NCI-H1694 (cell line): ENCODE measurements around the gene FMO1.
A peak's percentile ranks its signal among the peaks of the same experiment; 100 is the strongest.
"Not testable (repeated sequence)": the region's sequence is repeated elsewhere in the genome, so short reads cannot be mapped to it uniquely, and the experiment has no call there.

Source experiments
- DNase-seq: peaks from one replicate; lab custom pipeline; 2025; lab: John Stamatoyannopoulos, UW

FMO1 gene

DNA sequence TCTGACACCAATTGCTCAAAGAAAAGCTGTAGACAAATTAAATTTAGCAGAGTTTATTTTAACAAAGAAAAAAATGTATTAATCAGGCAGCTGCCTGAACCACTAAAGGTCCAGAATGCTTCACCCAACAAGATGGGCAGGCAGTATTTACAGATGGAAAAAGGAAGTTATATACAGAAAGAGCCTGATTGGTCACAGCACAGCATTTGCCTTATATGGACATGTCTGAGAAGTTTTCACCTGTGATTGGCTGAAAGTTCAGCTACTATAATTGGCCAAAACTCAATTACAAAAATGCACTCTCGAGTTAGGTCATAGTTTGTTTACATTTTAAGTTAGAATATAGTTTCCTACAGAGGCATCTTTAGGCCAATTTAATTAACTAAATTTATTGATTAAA is 15.1 kb upstream of the FMO1 start:
- no peak for DNase-seq

DNA sequence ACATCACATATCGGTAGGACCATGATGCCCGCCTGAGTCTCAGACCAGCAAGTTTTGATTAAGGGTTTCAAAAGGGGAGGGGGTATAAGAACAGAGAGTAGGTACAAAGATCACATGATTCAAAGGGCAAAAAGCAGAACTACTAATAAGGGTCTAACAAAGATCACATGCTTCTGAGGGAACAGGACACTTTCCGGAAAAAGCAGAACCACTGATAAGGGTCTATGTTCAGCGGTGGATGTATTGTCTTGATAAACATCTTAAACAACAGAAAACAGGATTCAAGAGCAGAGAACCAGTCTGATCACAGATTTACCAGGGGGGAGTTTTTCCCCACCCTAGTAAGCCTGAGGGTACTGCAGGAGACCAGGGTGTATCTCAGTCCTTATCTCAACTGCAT is 12.1 kb upstream of the FMO1 start:
- not testable (repeated sequence) for DNase-seq

DNA sequence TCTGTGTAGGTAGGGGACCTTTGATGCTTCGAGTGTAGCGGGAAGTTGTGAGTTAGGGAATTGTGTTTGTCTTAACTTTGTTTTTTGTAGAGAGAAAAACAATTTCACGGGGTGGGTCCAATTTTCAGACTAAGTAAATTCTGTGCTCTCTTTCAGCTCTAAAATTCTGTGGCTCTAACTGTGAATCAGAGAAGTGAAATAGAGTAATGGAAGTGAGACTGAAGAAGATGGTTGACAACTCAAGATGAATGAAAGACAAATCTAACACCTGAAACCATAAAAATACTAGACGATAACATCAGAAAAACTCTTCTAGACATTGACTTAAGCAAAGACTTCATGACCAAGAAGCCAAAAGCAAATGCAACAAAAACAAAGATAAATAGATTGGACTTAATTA is 4.4 kb upstream of the FMO1 start:
- DNase-seq = no peak

DNA sequence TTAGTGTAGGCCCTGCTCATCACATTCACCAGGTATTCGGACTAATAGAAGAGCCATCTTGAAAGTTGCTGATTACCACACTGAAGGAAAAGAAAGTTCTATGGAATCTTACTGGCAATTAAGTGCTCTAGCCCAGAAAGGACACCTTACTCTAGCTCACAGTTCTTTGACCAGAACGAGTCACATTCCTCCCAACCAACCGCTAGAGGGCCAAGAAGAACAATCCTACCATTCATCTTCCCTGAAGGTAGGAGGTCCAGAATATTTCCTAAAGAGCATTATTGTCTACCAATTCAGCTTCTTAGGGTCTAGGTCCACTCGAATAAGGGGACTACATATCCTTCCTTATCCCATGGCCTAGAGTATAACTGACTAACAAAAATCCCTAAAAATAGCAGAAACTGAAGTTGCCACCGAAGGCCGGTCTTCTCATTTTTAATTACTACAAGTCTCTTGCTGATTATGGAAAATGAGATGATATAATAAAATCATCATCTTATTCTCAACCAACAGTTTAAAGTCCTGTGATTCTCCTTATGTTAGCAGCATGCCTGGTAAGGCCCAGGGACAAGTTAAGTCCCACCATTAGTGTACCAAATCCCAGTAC is 2.7 kb upstream of the FMO1 start:
- no peak for DNase-seq

DNA sequence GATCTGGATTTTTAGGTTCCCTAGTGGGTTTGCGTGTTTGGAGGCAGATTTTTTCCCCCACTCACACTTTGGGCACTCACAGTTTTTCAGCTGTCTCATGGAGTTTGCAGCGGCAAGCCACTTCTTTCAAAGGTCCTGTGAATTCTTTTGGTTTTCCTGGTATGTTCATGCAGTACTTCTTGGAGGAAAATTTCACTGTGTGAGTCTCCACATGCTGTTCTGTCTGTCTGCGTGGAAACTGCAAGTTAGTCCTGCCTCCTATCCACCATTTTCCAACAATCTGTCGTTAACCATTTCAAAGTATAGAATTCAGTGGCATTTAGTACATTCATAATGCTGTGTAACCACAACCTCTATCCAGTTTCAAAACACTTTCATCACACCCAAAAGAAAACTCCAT is 793 bp upstream of the FMO1 start:
- DNase-seq = no peak

DNA sequence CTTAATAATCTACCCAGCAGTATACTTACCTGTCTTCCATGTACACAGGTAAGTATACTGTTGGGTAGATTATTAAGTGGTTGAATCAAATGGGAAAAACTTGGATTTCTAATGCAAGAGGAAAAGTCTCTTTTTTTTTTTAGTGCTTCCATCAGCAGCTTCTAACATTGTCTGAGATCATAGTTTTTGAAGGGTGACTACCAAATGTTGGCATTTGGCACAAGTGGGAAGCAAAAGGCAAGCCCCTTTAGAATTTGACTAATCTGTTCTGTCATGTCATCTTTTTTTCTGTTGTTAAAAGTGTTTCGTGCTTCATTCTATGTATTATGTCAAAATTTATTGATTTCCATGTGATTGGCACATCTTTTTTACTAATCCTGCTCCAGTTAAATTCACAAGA is 547 bp downstream of the FMO1 start:
- no peak for DNase-seq

DNA sequence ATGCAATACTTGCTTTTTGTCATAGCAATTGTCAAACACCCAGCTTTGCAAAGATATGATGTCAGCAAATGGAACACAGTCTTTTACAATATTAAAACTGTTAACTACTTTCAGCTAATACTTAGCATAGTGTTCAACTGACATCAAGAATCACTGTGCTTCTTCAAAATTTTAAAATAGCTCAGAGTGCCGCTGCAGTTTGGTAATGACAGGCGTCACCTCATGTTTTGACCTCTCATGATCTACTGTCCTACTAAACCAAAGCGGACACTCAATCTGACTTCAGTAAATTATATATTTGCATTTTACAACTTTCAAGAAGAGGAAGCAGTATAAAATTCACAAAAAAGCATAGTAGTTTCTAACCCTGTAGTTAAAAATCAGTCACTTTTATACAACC is 2.0 kb downstream of the FMO1 start:
- DNase-seq = no peak

DNA sequence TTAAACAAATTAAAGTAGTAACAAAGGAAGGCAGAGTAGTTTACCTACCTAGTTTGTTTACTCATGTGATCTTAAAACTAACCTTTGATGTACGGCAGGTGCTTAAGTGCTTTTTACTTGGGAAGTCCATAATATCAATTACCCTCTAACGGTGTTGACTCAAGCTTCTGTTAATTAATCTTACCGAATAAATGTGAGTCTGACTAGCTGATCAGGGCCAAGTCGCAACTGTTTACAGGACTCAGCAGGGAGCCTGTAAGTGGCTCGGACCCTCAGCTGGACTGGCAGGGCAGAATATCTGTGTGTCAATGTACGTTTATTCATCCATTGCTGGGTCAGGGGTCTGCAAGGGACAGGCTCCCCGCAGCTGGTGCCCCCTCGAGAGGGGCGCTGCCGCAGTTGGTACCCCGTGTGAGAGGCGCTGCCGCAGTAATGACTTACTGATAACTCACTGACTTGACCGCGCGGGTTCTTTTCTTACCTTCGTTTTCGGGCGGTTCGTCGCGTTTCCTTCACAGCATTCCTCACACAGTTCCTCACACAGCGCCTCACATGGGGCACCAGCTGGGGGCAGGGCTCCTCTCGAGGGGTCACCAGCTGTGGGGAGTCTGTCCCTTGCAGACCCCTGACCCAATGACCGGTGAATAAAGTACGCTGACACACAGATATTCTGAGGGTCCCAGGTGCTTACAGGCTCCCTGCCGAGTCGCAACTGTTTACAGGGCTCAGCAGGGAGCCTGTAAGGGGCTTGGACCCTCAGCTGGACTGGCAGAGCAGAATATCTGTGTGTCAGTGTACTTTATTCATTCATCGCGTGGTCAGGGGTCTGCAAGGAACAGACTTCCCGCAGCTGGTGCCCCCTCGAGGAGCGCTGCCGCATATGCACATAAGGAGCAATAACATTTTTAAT is 3.0 kb downstream of the FMO1 start:
- peak; percentile 39 for DNase-seq

DNA sequence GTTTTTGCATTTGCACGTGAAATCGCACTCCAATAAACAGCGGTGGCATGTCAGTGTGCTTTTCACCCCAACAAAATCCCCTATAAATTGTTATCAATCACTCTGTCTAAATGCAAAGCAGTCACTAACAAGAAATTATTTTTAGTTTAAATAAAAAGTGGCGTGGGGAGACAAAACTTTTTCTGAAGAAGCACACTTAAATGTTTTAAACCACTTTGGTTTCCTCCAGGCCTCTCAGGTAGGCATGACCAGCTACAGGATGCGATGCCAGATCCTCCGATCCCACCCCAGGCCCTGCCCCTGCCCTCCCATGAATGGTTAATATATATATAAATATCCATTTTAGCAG is 3.6 kb downstream of the FMO1 start:
- no peak for DNase-seq

DNA sequence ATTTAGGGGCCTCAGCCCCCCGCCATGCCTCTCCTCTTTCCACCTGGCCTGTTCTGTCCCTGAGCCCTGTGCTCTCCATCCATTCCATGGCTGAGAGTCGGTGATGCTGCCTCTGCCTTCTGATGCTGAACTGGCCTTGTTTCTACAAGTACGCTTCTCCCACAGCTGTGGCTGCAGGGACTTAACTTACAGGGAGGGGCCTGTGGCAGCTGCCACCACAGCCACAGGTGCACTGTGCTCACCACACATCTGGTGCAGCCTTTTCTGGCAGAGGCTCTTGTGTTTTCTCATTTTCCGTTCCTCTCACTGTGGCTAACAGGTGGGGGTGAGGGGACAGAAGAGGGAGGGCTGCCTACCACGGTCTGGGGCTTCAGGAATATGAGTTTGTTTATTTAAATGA is 4.2 kb downstream of the FMO1 start:
- no peak for DNase-seq

DNA sequence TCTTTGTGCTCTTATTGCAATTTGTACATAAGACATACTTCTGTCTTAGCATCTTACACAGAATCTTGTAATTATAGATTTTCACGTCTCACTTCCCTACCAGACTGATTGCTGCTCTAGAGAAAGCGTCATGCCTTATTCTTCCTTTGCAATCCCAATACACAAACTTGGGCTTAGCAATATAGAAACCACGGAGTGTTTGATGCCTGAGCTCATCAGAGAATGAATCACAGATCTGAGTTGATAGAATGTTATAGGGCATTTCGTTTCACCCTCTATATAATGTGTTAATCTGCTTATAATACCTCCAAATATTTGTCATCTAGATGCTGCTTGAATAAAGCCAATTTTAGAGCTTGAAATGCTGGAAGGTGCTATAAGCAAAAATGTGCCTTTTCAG is 6.6 kb downstream of the FMO1 start:
- DNase-seq = no peak

DNA sequence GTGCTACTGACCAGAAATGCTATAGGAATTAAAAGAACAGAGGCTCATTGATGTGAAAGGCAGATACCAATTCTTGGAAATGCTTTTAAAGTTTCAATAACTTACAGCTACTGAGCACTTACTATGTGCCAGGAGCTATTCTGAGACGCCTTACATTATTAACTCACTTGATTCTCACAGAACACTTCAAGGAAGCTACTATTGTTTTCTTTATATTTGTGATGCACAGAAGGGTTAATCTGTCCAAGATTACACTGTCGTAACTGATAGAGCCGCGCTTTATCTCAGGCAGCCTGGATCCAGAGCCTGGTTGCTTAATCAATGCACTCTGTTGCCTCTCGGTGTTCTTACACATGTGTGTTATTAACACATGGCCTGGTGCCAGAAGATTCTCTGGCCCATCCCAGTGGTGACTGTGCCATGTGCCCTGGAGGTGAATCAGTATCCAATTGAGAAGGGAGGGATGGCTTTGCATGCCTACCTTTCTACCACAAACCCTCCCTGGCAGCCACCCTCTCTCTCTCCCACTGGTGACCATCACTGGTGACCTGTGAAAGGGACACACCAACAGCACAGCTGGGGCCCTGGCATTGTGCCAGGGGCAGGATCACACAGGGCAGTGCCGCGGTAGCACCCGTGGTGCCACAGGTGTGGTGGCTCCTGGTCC is 8.8 kb downstream of the FMO1 start:
- no peak for DNase-seq

DNA sequence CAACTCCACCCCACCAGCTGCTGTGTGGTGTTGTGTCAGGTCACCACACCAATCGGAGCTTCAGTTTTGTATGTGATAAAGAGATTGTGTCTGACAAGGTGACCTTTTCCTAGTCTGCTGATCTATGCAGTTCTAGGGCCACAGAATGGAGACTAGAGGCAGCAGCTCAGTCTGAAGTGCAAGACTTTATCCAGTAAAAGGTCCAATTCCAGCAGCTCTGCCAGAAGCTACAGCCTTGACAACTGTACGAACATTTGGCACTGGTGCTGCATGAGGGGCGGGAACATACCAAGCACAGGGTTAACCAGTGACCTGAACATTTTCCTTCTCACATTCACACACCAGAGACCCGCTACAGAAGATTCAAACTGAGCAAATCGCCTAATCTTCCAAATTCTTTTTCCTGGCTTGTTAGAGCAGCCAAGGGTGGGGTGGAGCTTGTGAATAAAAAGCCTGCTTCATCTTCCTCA is 9.3 kb downstream of the FMO1 start:
- no peak for DNase-seq

DNA sequence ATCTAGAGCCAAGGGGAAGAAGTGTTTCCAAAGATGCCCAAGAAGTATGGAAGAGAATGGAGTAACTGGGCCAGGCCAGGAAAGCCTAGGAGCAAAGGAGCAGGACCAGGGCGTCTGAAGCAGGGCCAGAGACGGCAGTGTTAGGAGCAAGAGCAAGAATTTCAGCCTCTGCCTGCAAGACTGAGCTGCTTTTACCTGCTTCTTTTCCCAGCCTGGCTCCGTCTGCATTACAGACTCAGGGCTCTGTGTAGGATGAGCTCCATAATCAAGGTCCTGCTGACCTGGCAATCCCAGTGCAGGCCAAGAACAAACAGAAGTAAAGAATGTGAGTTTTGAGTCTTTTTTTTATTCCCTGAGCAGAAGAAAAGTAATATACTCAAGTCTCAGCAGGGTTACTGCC is 10.1 kb downstream of the FMO1 start:
- DNase-seq = no peak

DNA sequence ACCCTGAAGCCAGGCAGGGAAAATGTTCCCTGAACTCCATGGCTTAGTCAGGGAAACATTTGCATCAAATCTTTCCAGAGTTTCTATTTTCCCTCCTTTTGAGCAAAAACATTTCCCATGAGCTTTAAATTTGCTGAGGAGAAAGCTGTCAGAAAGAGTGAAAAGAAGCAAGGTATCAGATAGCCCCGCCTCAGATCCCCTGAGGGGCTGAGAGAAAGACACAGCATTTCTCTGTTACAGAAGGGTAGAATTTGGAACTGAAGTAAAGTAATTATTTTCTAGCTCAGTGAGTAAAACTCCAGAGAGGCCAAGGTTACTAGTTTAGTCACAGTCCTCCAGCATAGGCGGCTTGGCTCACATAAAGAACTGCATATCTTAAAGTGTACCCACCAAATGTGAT is 10.6 kb downstream of the FMO1 start:
- DNase-seq = no peak

DNA sequence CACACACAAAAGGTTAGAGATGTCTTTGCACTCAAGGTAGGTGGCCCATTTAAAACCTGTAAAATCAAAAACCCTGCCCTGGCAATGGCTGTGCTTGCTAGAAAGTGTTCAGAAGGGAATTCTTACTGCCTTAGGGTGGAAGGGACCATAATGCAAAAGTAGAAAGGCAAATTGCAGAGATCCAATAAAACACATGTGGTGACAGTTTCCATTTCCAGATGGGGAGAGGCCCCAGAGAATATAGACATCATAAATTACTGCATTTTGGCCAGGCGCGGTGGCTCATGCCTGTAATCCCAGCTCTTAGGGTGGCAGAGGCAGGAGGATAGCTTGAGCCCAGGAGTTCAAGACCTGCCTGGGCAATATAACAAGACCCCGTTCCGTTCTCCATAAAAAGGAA is 13.0 kb downstream of the FMO1 start:
- DNase-seq = no peak

DNA sequence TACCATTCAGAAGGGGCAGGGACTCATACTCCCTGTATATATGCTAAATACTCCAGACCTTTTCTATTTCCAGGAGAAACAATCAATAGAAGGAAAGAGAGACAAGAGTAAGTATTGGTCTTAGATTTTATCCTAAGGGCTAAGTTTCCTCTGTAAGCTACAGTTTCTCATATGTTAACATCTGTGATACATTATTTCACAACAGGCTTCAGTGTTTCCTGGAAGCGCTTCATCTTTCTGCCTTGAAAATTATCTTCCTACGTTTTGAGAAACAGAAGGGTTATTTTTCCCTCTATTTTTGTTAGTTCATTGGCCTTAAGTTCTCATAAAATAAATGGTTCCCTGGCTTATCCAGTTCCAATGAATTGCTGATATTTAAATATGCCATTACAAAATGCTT is 15.6 kb downstream of the FMO1 start:
- DNase-seq = no peak

DNA sequence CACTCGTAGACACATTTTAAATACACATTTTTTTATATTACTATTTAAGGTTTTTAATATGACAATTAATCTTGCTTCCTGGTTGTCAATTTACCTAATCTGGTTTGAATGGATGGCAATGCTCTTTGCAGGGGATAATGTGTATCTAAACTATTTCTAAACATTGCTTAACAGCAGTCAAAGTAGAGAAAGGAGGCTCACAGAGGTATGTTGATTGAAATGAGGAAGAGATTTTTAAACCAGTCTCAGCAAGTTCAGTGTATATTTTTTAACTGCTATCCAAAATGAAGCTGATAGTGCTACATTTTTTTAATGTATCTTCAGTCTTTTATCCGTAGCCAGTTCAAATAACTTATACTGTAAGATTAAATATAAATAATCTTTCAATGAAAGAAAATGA is 17.4 kb downstream of the FMO1 start:
- DNase-seq = no peak

DNA sequence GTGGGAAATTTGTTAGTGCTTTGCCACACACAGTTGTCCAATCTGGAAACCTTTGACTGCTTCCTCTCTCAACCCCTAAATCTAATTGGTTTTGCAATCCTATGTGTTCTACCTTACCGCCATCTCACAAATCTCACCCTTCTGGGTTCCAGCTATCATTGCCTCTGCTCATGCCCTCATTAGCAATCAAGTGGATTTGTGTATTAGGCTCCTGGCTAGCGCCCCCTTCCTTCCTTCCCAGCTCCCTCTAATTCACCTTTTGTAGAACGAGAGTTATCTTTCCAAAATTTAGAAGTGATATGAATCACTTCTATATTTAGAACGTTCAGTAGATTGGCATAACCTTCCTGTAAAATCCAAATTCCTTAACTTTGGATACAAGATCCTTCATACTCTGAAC is 18.6 kb downstream of the FMO1 start:
- DNase-seq = no peak

DNA sequence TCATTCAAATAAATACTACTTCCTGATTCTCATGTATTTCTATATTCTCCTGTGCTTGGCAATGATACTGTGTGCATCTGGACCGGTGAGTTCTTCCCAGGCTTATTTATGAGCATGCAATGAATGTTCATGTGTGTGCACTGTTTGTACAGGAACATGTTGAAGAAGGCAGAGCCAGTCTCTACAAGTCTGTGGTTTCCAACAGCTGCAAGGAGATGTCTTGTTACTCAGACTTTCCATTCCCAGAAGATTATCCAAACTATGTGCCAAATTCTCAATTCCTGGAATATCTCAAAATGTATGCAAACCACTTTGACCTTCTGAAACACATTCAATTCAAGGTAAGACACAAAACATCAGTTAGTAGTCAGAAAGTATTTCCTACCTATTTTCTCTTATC is 19.1 kb downstream of the FMO1 start:
- DNase-seq = no peak

DNA sequence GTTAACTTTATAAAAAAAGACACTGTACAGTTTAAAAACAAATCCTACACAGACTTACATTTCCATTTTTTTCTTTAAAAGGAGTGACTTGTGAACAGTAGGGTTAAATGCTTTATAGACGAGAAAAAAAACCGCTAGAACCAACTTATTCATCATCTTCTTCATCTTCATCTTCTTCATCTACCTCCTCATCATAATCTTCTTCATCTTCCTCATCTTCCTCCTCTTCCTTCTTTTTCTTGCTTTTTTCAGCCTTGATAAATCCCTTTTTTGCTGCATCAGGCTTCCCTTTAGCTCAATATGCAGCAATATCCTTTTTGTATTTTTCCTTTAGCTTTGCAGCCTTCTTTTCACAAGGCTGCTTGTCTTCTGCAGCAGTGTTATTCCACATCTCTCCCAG is 22.5 kb downstream of the FMO1 start:
- no peak for DNase-seq

DNA sequence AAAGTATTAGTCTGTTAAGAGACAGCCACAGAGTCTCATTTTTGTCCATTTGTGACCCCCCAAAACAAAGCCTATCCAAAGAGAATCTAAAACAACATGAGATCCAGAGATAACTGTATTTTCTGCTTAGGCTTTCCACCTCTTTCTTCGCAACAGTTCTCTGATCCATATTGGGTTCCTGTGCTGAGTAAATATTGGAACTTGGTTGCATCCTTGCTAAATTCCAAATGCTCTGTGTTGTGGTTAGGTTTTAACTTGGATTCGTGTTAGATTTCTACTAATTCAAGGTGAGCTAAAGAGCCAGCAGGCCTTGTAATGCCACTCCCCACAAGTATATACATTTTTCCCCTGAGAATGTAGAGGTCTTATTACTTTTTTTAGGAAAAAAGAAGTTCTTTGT is 29.2 kb downstream of the FMO1 start:
- no peak for DNase-seq

DNA sequence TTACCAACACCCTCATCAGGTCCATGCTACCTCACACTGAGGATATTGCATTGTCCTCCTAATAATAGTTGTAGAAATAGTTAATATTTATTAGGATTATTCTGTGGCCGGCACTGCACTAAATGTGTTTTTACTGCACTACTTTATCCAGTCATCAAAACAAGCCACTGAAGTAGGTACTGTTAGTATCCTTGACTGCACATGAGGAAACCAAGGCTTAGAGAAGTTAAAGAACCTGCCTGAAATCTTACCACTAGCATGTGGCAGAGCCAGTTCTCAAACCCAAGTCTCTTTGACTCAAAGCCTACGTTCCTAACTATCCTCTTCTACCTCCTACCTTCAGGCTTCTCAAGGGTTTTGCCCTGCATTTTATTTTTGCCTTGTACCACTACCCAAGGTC is 30.9 kb downstream of the FMO1 start:
- no peak for DNase-seq
